Endometrial microvascular endothelial cells (primary cell): ENCODE data around the gene CAGE1. TPM values are rescaled to one million over a fixed set of nuclear protein-coding genes. Genes with fewer than 3 reads are reported as not detected.

Experiments
- in situ Hi-C: cut with HindIII; loops from 2 replicates; pipeline ENCODE4 v1.10.0; 2017; ENCODE audit warnings: low sequenced_read_pairs, low pct_unique_long_range_greater_than_20kb; ENCODE audit errors: inconsistent ontology term
- total RNA-seq: library from RNA; depleted of rRNA; stranded (reverse); fragments of >200 nt; gene quantifications from one replicate; pipeline ENCODE4 v1.2.3, GENCODE V29; 2015; ENCODE audit errors: inconsistent ontology term

The CAGE1 gene
- not detected for total RNA-seq

- in situ Hi-C loops, result loop anchor here (25.0 kb wide), 1 partner anchor 102 kb away; no protein-coding TSS in a partner anchor
Measured at GRCh38 chr6:7389451-7390225, at the start of gene CAGE1, which contains the start of gene RIOK1. CAGE1 (minus strand) TSS chr6:7389742; CDS start chr6:7387173, 2,569 bp downstream. RIOK1 (plus strand) TSS chr6:7389808; CDS start chr6:7390003, 195 bp downstream.

GRCh38 chr6:7439228-7439627 is 49.7 kb upstream of the CAGE1 start:
- in situ Hi-C loops, result no loop called here

- in situ Hi-C loops, result no loop called here
Measured at GRCh38 chr6:7438011-7438410, 48.5 kb upstream of the CAGE1 start.

- in situ Hi-C loops, result no loop called here
Measured at GRCh38 chr6:7434672-7435071, 45.1 kb upstream of the CAGE1 start.

- in situ Hi-C loops, result no loop called here
Measured at GRCh38 chr6:7433121-7433617, 43.6 kb upstream of the CAGE1 start.

- in situ Hi-C loops, result no loop called here
Measured at GRCh38 chr6:7432391-7433120, 43.0 kb upstream of the CAGE1 start.

- in situ Hi-C loops, result no loop called here
Measured at GRCh38 chr6:7431674-7432390, 42.3 kb upstream of the CAGE1 start.

GRCh38 chr6:7431313-7431673 is 41.8 kb upstream of the CAGE1 start:
- in situ Hi-C loops, result no loop called here

GRCh38 chr6:7426447-7427169 is 37.1 kb upstream of the CAGE1 start:
- in situ Hi-C loops, result no loop called here

- in situ Hi-C loops, result no loop called here
Measured at GRCh38 chr6:7425808-7426190, 36.3 kb upstream of the CAGE1 start.

- in situ Hi-C loops, result no loop called here
Measured at GRCh38 chr6:7424967-7425807, 35.6 kb upstream of the CAGE1 start.

GRCh38 chr6:7424058-7424457 is 34.5 kb upstream of the CAGE1 start:
- in situ Hi-C loops, result no loop called here

GRCh38 chr6:7421066-7421465 is 31.5 kb upstream of the CAGE1 start:
- in situ Hi-C loops, result no loop called here

- in situ Hi-C loops, result no loop called here
Measured at GRCh38 chr6:7419065-7419464, 29.5 kb upstream of the CAGE1 start.

- in situ Hi-C loops, result no loop called here
Measured at GRCh38 chr6:7418238-7418905, 28.8 kb upstream of the CAGE1 start.

- in situ Hi-C loops, result no loop called here
Measured at GRCh38 chr6:7417684-7418083, 28.1 kb upstream of the CAGE1 start.

- in situ Hi-C loops, result no loop called here
Measured at GRCh38 chr6:7414811-7415210, 25.3 kb upstream of the CAGE1 start.
